Measurements from ENCODE around the gene TBC1D22A.

- TF ChIP-seq REST (IDR thresholded peaks at IDR 0.05; ENCODE audit: low read depth, low read length) (no peak), YY1 (IDR thresholded peaks at IDR 0.05; ENCODE audit: low read depth) (no peak), CTCF (IDR thresholded peaks at IDR 0.05) (no peak), RAD21 (IDR thresholded peaks at IDR 0.05; ENCODE audit: low read length) (no peak), EP300 (IDR thresholded peaks at IDR 0.05; ENCODE audit: borderline replicate concordance in 1 of 2, low read depth in 1 of 2, low read length in 1 of 2) (no peak), FOXM1 (IDR thresholded peaks at IDR 0.05; ENCODE audit: low read depth) (no peak), MEF2A (IDR thresholded peaks at IDR 0.05; ENCODE audit: borderline replicate concordance, low read depth) (no peak), SIN3A (IDR thresholded peaks at IDR 0.05; ENCODE audit: borderline replicate concordance, low read depth, low read length) (no peak), USF2 (IDR thresholded peaks at IDR 0.05; ENCODE audit: borderline replicate concordance, low read depth, low read length) (no peak), POLR2AphosphoS5 (IDR thresholded peaks at IDR 0.05; ENCODE audit: low read depth, low read length) (no peak), NFIC (IDR thresholded peaks at IDR 0.05; ENCODE audit: borderline replicate concordance) (no peak), MAX (IDR thresholded peaks at IDR 0.05; ENCODE audit: low read depth) (no peak)
Observed at GRCh38 chr22:46918197-46918596, 155.7 kb downstream of the TBC1D22A start.
